GM12878 (cell line): ENCODE data around the gene MITD1. TPM values are rescaled to one million over a fixed set of nuclear protein-coding genes. Genes with fewer than 3 reads are reported as not detected.

ENCODE experiments used
- ATAC-seq: fragments of 200-7000 bp; cut with Tn5 transposase; 3 replicates; pipeline ENCODE4 v1.9.1; 2020; ENCODE audit warnings: mild to moderate bottlenecking, moderate library complexity
- BruUV-seq: library from RNA; stranded (reverse); fragments of 400-500 nt; replicated peaks from 2 replicates; lab custom pipeline; 2021; lab: Mats Ljungman, UMichigan
- CTCF ChIA-PET: fragments of 300-600 bp; sonication (Branson Sonifier 250); formaldehyde crosslinking; extraction: SDS; loops from one replicate; lab custom pipeline; 2021; ENCODE audit warnings: inconsistent platforms; lab: Yijun Ruan, JAX
- POLR2A ChIA-PET: fragments of 350-600 bp; formaldehyde crosslinking; extraction: SDS; loops from one replicate; lab custom pipeline; 2021; ENCODE audit warnings: inconsistent platforms; lab: Charles Lee
- RAD21 ChIA-PET: fragments of 300-600 bp; sonication (Branson Sonifier 250); formaldehyde crosslinking; loops from one replicate; lab custom pipeline; 2023; ENCODE audit warnings: antibody characterized with exemption; ENCODE audit not compliant: unreplicated experiment; lab: Charles Lee
- SMC1A ChIA-PET: fragments of 300-600 bp; sonication (Branson Sonifier 250); formaldehyde crosslinking; loops from one replicate; lab custom pipeline; 2023; ENCODE audit not compliant: unreplicated experiment, uncharacterized antibody; lab: Charles Lee
- DNase-seq: peaks from one replicate; pipeline ENCODE4 v3.0.0-alpha.2; 2011; ENCODE audit warnings: low read depth, low spot score
- FAIRE-seq: peaks from 3 replicates; lab custom pipeline; 2011; peaks lifted over from hg19 to GRCh38; lab: Jason Lieb, UNC
- H2AFZ ChIP-seq: 2 replicates; pipeline ENCODE4 v1.6.0; 2011; ENCODE audit warnings: low read depth, low read length, control low read depth; ENCODE audit not compliant: control insufficient read depth
- H3K27ac ChIP-seq: 2 replicates; pipeline ENCODE4 v1.5.1; 2011; ENCODE audit warnings: control low read depth; ENCODE audit not compliant: control insufficient read depth, insufficient read depth
- H3K27me3 ChIP-seq, 2 experiments: replicated peaks in 1 of 2; 2 replicates each; pipeline versions ENCODE4 v1.6.0 to v1.6.1; 2011; ENCODE audit warnings: low read length in 1 of 2; ENCODE audit not compliant: control insufficient read depth in 2 of 2, insufficient read depth in 2 of 2
- H3K36me3 ChIP-seq, 2 experiments: 2 replicates each; pipeline ENCODE4 v1.5.1; 2011; ENCODE audit warnings: low read length in 1 of 2; ENCODE audit not compliant: control insufficient read depth in 2 of 2, insufficient read depth in 2 of 2
- H3K4me1 ChIP-seq: 2 replicates; pipeline ENCODE4 v1.6.1; 2011; ENCODE audit warnings: mild to moderate bottlenecking, low read length, moderate library complexity, mixed read lengths; ENCODE audit not compliant: control insufficient read depth, insufficient read depth
- H3K4me2 ChIP-seq: 2 replicates; pipeline ENCODE4 v1.6.0; 2011; ENCODE audit warnings: control low read depth; ENCODE audit not compliant: control insufficient read depth, insufficient read depth
- H3K4me3 ChIP-seq: fragments of 200-600 bp; sonication (generic); 2 replicates; pipeline ENCODE4 v1.5.1; 2016
- H3K79me2 ChIP-seq: 2 replicates; pipeline ENCODE4 v1.6.0; 2011; ENCODE audit warnings: low read length; ENCODE audit not compliant: control insufficient read depth, insufficient read depth
- H3K9ac ChIP-seq: 2 replicates; pipeline ENCODE4 v1.8.0; 2011; ENCODE audit warnings: low read length, control low read depth, mixed read lengths; ENCODE audit not compliant: control insufficient read depth, insufficient read depth
- H3K9me3 ChIP-seq: replicated peaks from 3 replicates; pipeline ENCODE4 v1.5.1; 2011; ENCODE audit warnings: mild to moderate bottlenecking, low read length; ENCODE audit not compliant: control insufficient read depth, insufficient read depth
- H4K20me1 ChIP-seq: 2 replicates; pipeline ENCODE4 v1.6.0; 2011; ENCODE audit not compliant: control insufficient read depth, insufficient read depth
- CEBPB ChIP-seq, 2 experiments: fragments of 150-350 bp in 1 of 2; IDR thresholded peaks; 2 replicates each; pipeline ENCODE4 v1.6.1; 2012 to 2014; ENCODE audit warnings: low read depth in 2 of 2, low read length in 2 of 2, borderline replicate concordance in 1 of 2, inconsistent platforms in 1 of 2
- ETV6 ChIP-seq, 2 experiments: fragments of 450-650 bp in 1 of 2; IDR thresholded peaks in 1 of 2; conservative IDR thresholded peaks in 1 of 2; 2 replicates each; pipeline ENCODE4 v1.6.1; 2014; ENCODE audit warnings: antibody characterized with exemption in 1 of 2, borderline replicate concordance in 1 of 2, low read depth in 1 of 2, mild to moderate bottlenecking in 1 of 2, moderate library complexity in 1 of 2
- GABPA ChIP-seq: IDR thresholded peaks from 2 replicates; pipeline ENCODE4 v1.6.1; 2014; ENCODE audit warnings: antibody characterized with exemption, low read depth, mild to moderate bottlenecking, inconsistent platforms
- JUND ChIP-seq: IDR thresholded peaks from 2 replicates; pipeline ENCODE4 v1.6.1; 2012; ENCODE audit warnings: low read depth, mild to moderate bottlenecking, low read length, improper control_type of control experiment, moderate library complexity
- RELA ChIP-seq: fragments of 450-650 bp; IDR thresholded peaks from 2 replicates; pipeline ENCODE4 v1.8.0; 2014; ENCODE audit warnings: borderline replicate concordance; ENCODE audit not compliant: partially characterized antibody
- SIX5 ChIP-seq: IDR thresholded peaks from 2 replicates; pipeline ENCODE4 v1.6.1; 2011; ENCODE audit warnings: mild to moderate bottlenecking, low read depth, low read length, moderate library complexity; ENCODE audit not compliant: severe bottlenecking
- SMARCA5 ChIP-seq: fragments of 450-650 bp; IDR thresholded peaks from 2 replicates; pipeline ENCODE4 v1.6.1; 2017; ENCODE audit warnings: mild to moderate bottlenecking
- SPI1 ChIP-seq: IDR thresholded peaks from 2 replicates; pipeline ENCODE4 v1.6.1; 2011; ENCODE audit warnings: low read depth, mild to moderate bottlenecking, low read length, moderate library complexity, borderline replicate concordance; ENCODE audit not compliant: insufficient read depth
- SUZ12 ChIP-seq: fragments of 200-600 bp; sonication (generic); IDR thresholded peaks from one replicate; pipeline ENCODE4 v1.6.1; 2018; ENCODE audit warnings: antibody characterized with exemption, mild to moderate bottlenecking; ENCODE audit not compliant: unreplicated experiment
- YY1 ChIP-seq: IDR thresholded peaks from 2 replicates; pipeline ENCODE4 v1.6.1; 2011; ENCODE audit warnings: low read depth, mild to moderate bottlenecking, low read length
- ZNF207 ChIP-seq: fragments of 450-650 bp; IDR thresholded peaks from 2 replicates; pipeline ENCODE4 v1.6.1; 2014; ENCODE audit warnings: antibody characterized with exemption, mild to moderate bottlenecking, borderline replicate concordance
- WGBS: methylation state at CpG from one replicate; pipeline ENCODE4 v1.1.6; 2016; ENCODE audit warnings: low lambda C conversion rate; ENCODE audit not compliant: insufficient replicate concordance, insufficient coverage; ENCODE audit errors: missing lambda C conversion rate; 5-methylcytosine and 5-hydroxymethylcytosine counted together
- in situ Hi-C: fragments of 300-500 bp; cut with MboI; formaldehyde crosslinking; loops from 9 replicates; pipeline ENCODE4 v1.14.3; 2018; ENCODE audit warnings: mixed read lengths
- intact Hi-C: fragments of 100-400 bp; cut with micrococcal nuclease; formaldehyde crosslinking; loops from one replicate; pipeline ENCODE4 v1.14.2; 2022; ENCODE audit not compliant: unreplicated experiment
- polyA plus RNA-seq, 11 experiments: library from polyadenylated mRNA; depleted of rRNA in 4 of 11; unstranded in 6 of 11; stranded (reverse) in 5 of 11; fragments of >200 nt; fragmentation: Nextera tagmentation in 4 of 11; fragmentation: Illumina TruSeq in 1 of 11; extraction: Ambion mirVana in 4 of 11; extraction: Trizol in 1 of 11; gene quantifications; 1 replicate in 1 of 11; 2 replicates in 10 of 11; pipeline versions ENCODE4 v1.2.1 to v1.2.3, GENCODE V29; 2011 to 2016; ENCODE audit warnings: inconsistent platforms in 2 of 11, missing spikeins in 2 of 11, low read depth in 1 of 11
- total RNA-seq, 4 experiments: library from RNA; depleted of rRNA in 3 of 4; stranded (reverse); fragments of >200 nt in 3 of 4; fragmentation: Illumina TruSeq in 1 of 4; extraction: Trizol in 1 of 4; gene quantifications; 2 replicates each; pipeline versions ENCODE4 v1.2.1 to v1.2.3, GENCODE V29; 2013 to 2021
- TF ChIP-seq, protein P1 (sequence below): IDR thresholded peaks from 2 replicates; pipeline ENCODE4 v1.6.1; 2011; ENCODE audit warnings: low read depth, mild to moderate bottlenecking, low read length, moderate library complexity, borderline replicate concordance; ENCODE audit errors: extremely low read depth
- TF ChIP-seq, protein P2 (sequence below): IDR thresholded peaks from 2 replicates; pipeline ENCODE4 v1.6.1; 2012; ENCODE audit warnings: improper control_type of control experiment, low read depth, low read length; ENCODE audit not compliant: insufficient replicate concordance
- TF ChIP-seq, protein P3 (sequence below): IDR thresholded peaks from 2 replicates; pipeline ENCODE4 v1.6.1; 2012; ENCODE audit warnings: mild to moderate bottlenecking, low read depth, low read length

Gene MITD1
- total and polyA plus RNA-seq, 10 of the 15 experiments (the other 5 are each of a cell fraction or from before 2014, with no cell fraction given): 33.0 to 116 (median 63.5) TPM

DNA sequence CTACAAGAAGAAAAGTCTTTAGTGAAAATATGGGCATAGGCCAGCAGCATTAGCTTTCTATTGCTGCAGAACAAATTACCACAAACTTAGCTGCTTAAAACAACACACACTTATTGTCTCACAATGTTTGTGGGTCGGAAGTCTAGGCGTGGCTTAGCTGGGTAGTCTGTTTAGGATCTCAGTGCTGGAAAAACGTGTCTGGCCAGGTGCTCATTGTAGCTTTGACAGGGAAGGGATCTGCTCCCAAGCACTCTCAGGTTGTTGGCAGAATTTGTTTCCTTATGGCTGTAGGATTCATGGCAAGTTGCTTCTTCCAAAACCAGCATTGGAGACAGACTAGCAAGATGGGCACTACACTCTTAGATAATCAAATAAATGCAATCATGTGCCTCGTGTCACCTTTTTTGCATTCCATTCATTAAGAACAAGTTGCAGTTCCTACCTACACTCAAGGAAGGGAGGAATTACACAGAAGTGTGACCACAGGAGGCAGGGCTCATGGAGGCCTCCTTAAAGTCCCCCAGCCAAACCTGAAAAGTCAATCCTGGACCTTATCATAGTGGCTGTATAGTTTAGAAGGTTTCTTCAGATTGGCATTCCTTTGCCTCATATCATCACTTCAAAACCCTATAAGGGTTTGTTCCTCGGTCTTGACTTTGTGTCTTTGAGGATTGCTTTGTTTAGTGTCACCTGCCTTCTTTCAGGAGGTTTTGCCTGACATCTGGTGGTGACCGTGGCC is 17.4 kb upstream of the MITD1 start:
- ChIA-PET CTCF (no interaction called here), SMC1A (no interaction called here), RAD21 (no interaction called here), POLR2A (no interaction called here)
- in situ Hi-C loops (loop anchor here (25.0 kb wide), 1 partner anchor 289 kb away; the partner anchor contains the start of gene REV1), intact Hi-C loops (no loop called here)
- WGBS: 85% methylated on average over 6 of the region's 6 CpGs
- DNase-seq (no peak), ATAC-seq (no peak), FAIRE-seq (no peak)
- Histone ChIP-seq H3K4me2 (no peak overlapping the region), H3K9ac (no peak overlapping the region), H4K20me1 (no peaks in the 10 kb centered on the region), H2AFZ (no peak overlapping the region), H3K79me2 (no peaks in the 10 kb centered on the region), H3K27me3 (no peaks in the 10 kb centered on the region), H3K36me3 (peaks cover 1 to 12% of the 10 kb centered on the region in 2 experiments; a peak in 2 of 4 replicates), H3K4me3 (no peak overlapping the region), H3K9me3 (no peaks in the 10 kb centered on the region), H3K27ac (no peak overlapping the region), H3K4me1 (no peaks in the 10 kb centered on the region)
- no TSS peak for BruUV-seq
- TF ChIP-seq SUZ12 (no peak), RELA (no peak), YY1 (no peak), JUND (no peak), SIX5 (no peak), CEBPB (IDR thresholded peaks at IDR 0.05; ENCODE audit: borderline replicate concordance in 1 of 2, low read depth in 2 of 2, low read length in 2 of 2) (no peak), GABPA (no peak), SMARCA5 (no peak), ETV6 (conservative IDR thresholded peaks at IDR 0.05 in 1 of 2, IDR thresholded peaks at IDR 0.05 in 1 of 2; ENCODE audit: borderline replicate concordance in 1 of 2, low read depth in 1 of 2) (no peak), ZNF207 (no peak), SPI1 (no peak)
- TF ChIP-seq, protein P1, sequence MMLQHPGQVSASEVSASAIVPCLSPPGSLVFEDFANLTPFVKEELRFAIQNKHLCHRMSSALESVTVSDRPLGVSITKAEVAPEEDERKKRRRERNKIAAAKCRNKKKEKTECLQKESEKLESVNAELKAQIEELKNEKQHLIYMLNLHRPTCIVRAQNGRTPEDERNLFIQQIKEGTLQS: no peak
- TF ChIP-seq, protein P2, sequence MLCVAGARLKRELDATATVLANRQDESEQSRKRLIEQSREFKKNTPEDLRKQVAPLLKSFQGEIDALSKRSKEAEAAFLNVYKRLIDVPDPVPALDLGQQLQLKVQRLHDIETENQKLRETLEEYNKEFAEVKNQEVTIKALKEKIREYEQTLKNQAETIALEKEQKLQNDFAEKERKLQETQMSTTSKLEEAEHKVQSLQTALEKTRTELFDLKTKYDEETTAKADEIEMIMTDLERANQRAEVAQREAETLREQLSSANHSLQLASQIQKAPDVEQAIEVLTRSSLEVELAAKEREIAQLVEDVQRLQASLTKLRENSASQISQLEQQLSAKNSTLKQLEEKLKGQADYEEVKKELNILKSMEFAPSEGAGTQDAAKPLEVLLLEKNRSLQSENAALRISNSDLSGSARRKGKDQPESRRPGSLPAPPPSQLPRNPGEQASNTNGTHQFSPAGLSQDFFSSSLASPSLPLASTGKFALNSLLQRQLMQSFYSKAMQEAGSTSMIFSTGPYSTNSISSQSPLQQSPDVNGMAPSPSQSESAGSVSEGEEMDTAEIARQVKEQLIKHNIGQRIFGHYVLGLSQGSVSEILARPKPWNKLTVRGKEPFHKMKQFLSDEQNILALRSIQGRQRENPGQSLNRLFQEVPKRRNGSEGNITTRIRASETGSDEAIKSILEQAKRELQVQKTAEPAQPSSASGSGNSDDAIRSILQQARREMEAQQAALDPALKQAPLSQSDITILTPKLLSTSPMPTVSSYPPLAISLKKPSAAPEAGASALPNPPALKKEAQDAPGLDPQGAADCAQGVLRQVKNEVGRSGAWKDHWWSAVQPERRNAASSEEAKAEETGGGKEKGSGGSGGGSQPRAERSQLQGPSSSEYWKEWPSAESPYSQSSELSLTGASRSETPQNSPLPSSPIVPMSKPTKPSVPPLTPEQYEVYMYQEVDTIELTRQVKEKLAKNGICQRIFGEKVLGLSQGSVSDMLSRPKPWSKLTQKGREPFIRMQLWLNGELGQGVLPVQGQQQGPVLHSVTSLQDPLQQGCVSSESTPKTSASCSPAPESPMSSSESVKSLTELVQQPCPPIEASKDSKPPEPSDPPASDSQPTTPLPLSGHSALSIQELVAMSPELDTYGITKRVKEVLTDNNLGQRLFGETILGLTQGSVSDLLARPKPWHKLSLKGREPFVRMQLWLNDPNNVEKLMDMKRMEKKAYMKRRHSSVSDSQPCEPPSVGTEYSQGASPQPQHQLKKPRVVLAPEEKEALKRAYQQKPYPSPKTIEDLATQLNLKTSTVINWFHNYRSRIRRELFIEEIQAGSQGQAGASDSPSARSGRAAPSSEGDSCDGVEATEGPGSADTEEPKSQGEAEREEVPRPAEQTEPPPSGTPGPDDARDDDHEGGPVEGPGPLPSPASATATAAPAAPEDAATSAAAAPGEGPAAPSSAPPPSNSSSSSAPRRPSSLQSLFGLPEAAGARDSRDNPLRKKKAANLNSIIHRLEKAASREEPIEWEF: no peak
- TF ChIP-seq, protein P3, sequence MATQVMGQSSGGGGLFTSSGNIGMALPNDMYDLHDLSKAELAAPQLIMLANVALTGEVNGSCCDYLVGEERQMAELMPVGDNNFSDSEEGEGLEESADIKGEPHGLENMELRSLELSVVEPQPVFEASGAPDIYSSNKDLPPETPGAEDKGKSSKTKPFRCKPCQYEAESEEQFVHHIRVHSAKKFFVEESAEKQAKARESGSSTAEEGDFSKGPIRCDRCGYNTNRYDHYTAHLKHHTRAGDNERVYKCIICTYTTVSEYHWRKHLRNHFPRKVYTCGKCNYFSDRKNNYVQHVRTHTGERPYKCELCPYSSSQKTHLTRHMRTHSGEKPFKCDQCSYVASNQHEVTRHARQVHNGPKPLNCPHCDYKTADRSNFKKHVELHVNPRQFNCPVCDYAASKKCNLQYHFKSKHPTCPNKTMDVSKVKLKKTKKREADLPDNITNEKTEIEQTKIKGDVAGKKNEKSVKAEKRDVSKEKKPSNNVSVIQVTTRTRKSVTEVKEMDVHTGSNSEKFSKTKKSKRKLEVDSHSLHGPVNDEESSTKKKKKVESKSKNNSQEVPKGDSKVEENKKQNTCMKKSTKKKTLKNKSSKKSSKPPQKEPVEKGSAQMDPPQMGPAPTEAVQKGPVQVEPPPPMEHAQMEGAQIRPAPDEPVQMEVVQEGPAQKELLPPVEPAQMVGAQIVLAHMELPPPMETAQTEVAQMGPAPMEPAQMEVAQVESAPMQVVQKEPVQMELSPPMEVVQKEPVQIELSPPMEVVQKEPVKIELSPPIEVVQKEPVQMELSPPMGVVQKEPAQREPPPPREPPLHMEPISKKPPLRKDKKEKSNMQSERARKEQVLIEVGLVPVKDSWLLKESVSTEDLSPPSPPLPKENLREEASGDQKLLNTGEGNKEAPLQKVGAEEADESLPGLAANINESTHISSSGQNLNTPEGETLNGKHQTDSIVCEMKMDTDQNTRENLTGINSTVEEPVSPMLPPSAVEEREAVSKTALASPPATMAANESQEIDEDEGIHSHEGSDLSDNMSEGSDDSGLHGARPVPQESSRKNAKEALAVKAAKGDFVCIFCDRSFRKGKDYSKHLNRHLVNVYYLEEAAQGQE: no peak
